SK-N-SH (cell line): ENCODE results near the gene INSYN1. TPM values are rescaled to one million over a fixed set of nuclear protein-coding genes. Genes with fewer than 3 reads are reported as not detected.

Source experiments
- CTCF ChIA-PET: fragments of 300-600, 350-600 bp; formaldehyde crosslinking; extraction: SDS; loops from one replicate; lab custom pipeline; 2021; lab: Yijun Ruan, JAX
- POLR2A ChIA-PET: fragments of 350-600 bp; sonication (Branson Sonifier 250); formaldehyde crosslinking; extraction: SDS; loops from one replicate; lab custom pipeline; 2020; ENCODE audit warnings: antibody characterized with exemption, inconsistent platforms; lab: Yijun Ruan, JAX
- DNase-seq: peaks from one replicate; pipeline ENCODE4 v3.0.0; 2012
- H2AFZ ChIP-seq: fragments of 200-600 bp; sonication (generic); 2 replicates; pipeline ENCODE4 v1.8.1; 2016; ENCODE audit warnings: antibody characterized with exemption, mild to moderate bottlenecking, low read depth
- H3F3A ChIP-seq: fragments of 200-600 bp; sonication (generic); replicated peaks from 2 replicates; pipeline ENCODE3; 2016; ENCODE audit warnings: antibody characterized with exemption, mild to moderate bottlenecking; ENCODE audit not compliant: insufficient read depth
- H3K27ac ChIP-seq, 2 experiments: fragments of 200-500 bp in 1 of 2; fragments of 200-600 bp in 1 of 2; sonication (Bioruptor generic) in 1 of 2; sonication (generic), shearing (Covaris generic) in 1 of 2; 2 replicates each; pipeline versions ENCODE4 v1.5.1 to v1.6.1; 2014 to 2016; ENCODE audit warnings: low read depth in 2 of 2, inconsistent platforms in 1 of 2, low read length in 1 of 2, mild to moderate bottlenecking in 1 of 2, mixed read lengths in 1 of 2
- H3K27me3 ChIP-seq: fragments of 200-600 bp; sonication (generic), shearing (Covaris generic); 2 replicates; pipeline ENCODE4 v1.6.1; 2016; ENCODE audit warnings: mixed run types; ENCODE audit not compliant: insufficient read depth
- H3K36me3 ChIP-seq, 2 experiments: fragments of 200-500 bp in 1 of 2; fragments of 200-600 bp in 1 of 2; sonication (Bioruptor generic) in 1 of 2; sonication (generic) in 1 of 2; replicated peaks in 1 of 2; 2 replicates each; pipeline versions ENCODE3 to v1.5.1; 2014 to 2016; ENCODE audit warnings: low read length in 1 of 2, mild to moderate bottlenecking in 1 of 2; ENCODE audit not compliant: insufficient read depth in 2 of 2, control insufficient read depth in 1 of 2
- H3K4me1 ChIP-seq, 2 experiments: fragments of 200-500 bp in 1 of 2; fragments of 200-600 bp in 1 of 2; sonication (Bioruptor generic) in 1 of 2; sonication (generic), shearing (Covaris generic) in 1 of 2; 2 replicates each; pipeline versions ENCODE4 v1.5.1 to v1.6.1; 2014 to 2016; ENCODE audit warnings: low read depth in 1 of 2, low read length in 1 of 2, mixed run types in 1 of 2; ENCODE audit not compliant: insufficient read depth in 2 of 2, control insufficient read depth in 1 of 2
- H3K4me2 ChIP-seq: fragments of 200-600 bp; sonication (generic), shearing (Covaris generic); 2 replicates; pipeline ENCODE4 v1.6.1; 2017; ENCODE audit warnings: mixed run types
- H3K4me3 ChIP-seq, 2 experiments: fragments of 200-500 bp in 1 of 2; fragments of 200-600 bp in 1 of 2; sonication (Bioruptor generic) in 1 of 2; sonication (generic), shearing (Covaris generic) in 1 of 2; 2 replicates each; pipeline versions ENCODE4 v1.5.1 to v1.8.1; 2014 to 2016; ENCODE audit warnings: low read depth in 2 of 2, inconsistent platforms in 1 of 2, low read length in 1 of 2, mild to moderate bottlenecking in 1 of 2, mixed read lengths in 1 of 2, moderate library complexity in 1 of 2
- H3K79me2 ChIP-seq: fragments of 200-600 bp; sonication (generic); 2 replicates; pipeline ENCODE4 v1.8.1; 2017; ENCODE audit warnings: mild to moderate bottlenecking; ENCODE audit not compliant: insufficient read depth
- H3K9ac ChIP-seq: fragments of 200-600 bp; sonication (generic); 2 replicates; pipeline ENCODE4 v1.6.1; 2017; ENCODE audit warnings: mixed run types
- H3K9me2 ChIP-seq: fragments of 200-600 bp; sonication (generic); 2 replicates; pipeline ENCODE4 v1.6.1; 2017; ENCODE audit warnings: mixed run types
- H3K9me3 ChIP-seq: fragments of 200-600 bp; sonication (generic); 2 replicates; pipeline ENCODE4 v1.6.1; 2017; ENCODE audit warnings: mixed run types, mild to moderate bottlenecking, moderate library complexity
- H4K20me1 ChIP-seq: fragments of 200-600 bp; sonication (generic); 2 replicates; pipeline ENCODE4 v1.6.1; 2017; ENCODE audit warnings: mild to moderate bottlenecking, mixed run types; ENCODE audit not compliant: insufficient read depth
- ELF1 ChIP-seq: IDR thresholded peaks from 2 replicates; pipeline ENCODE4 v1.4.0; 2012
- EZH2phosphoT487 ChIP-seq: fragments of 200-600 bp; sonication (generic); IDR thresholded peaks from 2 replicates; pipeline ENCODE4 v1.6.1; 2017; ENCODE audit warnings: low read depth, mixed run types, mild to moderate bottlenecking, antibody characterized with exemption, moderate library complexity, borderline replicate concordance
- FOXJ3 ChIP-seq: sonication (generic); formaldehyde crosslinking; IDR thresholded peaks from 2 replicates; pipeline ENCODE4 v1.5.1; 2020; ENCODE audit warnings: mild to moderate bottlenecking, missing genetic modification reagents
- JUND ChIP-seq: IDR thresholded peaks from 2 replicates; pipeline ENCODE4 v1.4.0; 2012
- RCOR1 ChIP-seq: fragments of 150-350 bp; IDR thresholded peaks from 2 replicates; pipeline ENCODE4 v1.6.1; 2017; ENCODE audit warnings: antibody characterized with exemption, low read length
- RFX5 ChIP-seq: IDR thresholded peaks from 2 replicates; pipeline ENCODE4 v1.6.1; 2012; ENCODE audit warnings: mild to moderate bottlenecking, improper control_type of control experiment, low read length
- RXRA ChIP-seq: IDR thresholded peaks from 2 replicates; pipeline ENCODE4 v1.4.0; 2012; ENCODE audit warnings: low read depth, mild to moderate bottlenecking, borderline replicate concordance
- SIN3A ChIP-seq: IDR thresholded peaks from 2 replicates; pipeline ENCODE4 v1.6.1; 2012; ENCODE audit warnings: low read depth, mild to moderate bottlenecking, low read length, moderate library complexity, borderline replicate concordance
- YY1 ChIP-seq: IDR thresholded peaks from 2 replicates; pipeline ENCODE4 v1.4.0; 2012; ENCODE audit warnings: low read depth, mild to moderate bottlenecking
- WGBS: methylation state at CpG from one replicate; pipeline ENCODE4 v1.1.6; 2017; ENCODE audit warnings: low lambda C conversion rate; 5-methylcytosine and 5-hydroxymethylcytosine counted together
- polyA plus RNA-seq, 3 experiments: library from polyadenylated mRNA; depleted of rRNA; stranded (reverse); fragments of >200 nt; gene quantifications; 2 replicates each; pipeline ENCODE4 v1.2.3, GENCODE V29; 2012
- TF ChIP-seq, protein P1 (sequence below): fragments of 200-600 bp; sonication (generic); IDR thresholded peaks from 2 replicates; pipeline ENCODE4 v1.6.1; 2017; ENCODE audit warnings: antibody characterized with exemption, mild to moderate bottlenecking, moderate library complexity
- TF ChIP-seq, protein P2 (sequence below): IDR thresholded peaks from 2 replicates; pipeline ENCODE4 v1.6.1; 2012; ENCODE audit warnings: mild to moderate bottlenecking, low read depth, low read length, moderate library complexity
- TF ChIP-seq, protein P3 (sequence below): IDR thresholded peaks from 2 replicates; pipeline ENCODE4 v1.4.0; 2012; ENCODE audit warnings: low read depth
- TF ChIP-seq, protein P4 (sequence below): fragments of 150-350 bp; IDR thresholded peaks from 2 replicates; pipeline ENCODE4 v1.6.1; 2017; ENCODE audit warnings: antibody characterized with exemption, low read length, low read depth, borderline replicate concordance

INSYN1 gene
- polyA plus RNA-seq, 1 of the 3 experiments (the other 2 are of a cell fraction): 3.7 TPM

DNA sequence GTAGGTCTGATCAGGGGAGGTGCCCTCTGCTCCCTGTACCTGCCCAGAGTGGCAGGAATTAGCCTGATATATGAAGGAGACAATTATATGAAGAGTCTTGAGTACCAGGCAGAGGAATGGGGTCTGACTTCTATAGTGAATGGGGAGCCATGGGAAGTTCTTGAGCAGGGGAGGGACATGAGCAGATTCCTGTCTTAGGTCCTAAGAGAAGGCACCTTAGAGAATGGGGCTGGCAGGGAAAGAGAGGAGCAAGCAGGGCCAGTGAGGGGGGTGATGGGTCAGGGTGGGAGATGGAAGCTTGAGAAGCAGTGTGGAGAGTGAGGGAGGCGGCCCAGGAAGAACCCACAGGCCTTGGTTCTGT, 56.5 kb downstream of the INSYN1 start (continued):
- TF ChIP-seq JUND: no peak
- TF ChIP-seq RFX5: no peak
- TF ChIP-seq RXRA: no peak
- TF ChIP-seq YY1: no peak

DNA sequence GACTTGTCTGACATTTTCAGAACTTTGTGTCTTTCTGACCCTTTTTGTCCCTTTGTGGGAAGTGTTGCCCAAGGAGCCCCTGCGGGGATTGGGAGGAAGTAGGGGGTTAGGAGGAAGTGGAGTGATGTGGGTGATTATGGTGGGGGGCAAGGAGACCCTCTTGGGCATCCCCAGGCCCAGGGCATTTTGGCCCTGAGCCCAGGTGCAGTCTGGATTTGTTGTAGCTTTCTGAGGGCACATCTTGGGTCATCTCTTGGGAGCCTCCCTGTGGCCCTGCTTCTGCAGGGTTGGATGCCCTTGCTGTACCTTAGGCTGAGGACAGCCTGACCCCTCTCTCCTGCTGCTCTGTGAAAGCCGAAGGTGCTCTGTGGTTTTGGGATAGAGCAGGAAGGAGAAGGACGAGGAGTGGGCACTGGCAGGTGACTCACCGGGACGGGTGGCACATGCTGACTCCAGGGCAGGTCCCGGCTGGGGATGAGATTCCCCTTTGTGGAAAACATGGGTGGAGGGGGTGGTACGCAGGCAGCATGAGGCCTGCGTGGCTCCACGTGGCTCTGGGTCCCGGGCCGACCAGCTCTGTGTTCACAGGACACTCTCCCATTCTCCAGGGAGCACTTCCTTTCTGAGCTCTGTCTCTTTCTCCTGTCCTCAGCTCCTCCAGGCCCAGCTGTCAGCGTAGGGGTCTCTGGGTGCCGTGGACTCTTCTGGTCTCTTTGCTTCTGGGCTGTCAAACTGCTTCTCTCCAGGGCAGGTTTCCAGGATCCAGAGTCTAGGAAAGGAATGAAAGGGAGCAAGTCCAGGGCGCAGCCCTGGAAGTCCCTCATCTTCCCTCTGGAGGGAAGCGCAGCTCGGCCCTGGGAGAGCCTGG, 57.1 kb downstream of the INSYN1 start:
- Histone ChIP-seq H3K4me2 (peak overlapping the region; percentile 36; the same call in 1 of the 2 replicates), H3K4me1 (peaks cover 12 to 27% of the 10 kb centered on the region in 2 experiments; a peak in 2 of 4 replicates), H3F3A (peaks cover 20% of the 10 kb centered on the region), H3K27ac (peak overlapping the region in 1 of 2 experiments; percentile 69; a peak in 2 of 4 replicates), H3K9me3 (no peaks in the 10 kb centered on the region), H3K79me2 (peaks cover 99% of the 10 kb centered on the region), H3K9ac (peak overlapping the region; percentile 24; the same call in 1 of the 2 replicates), H3K36me3 (peaks cover 0 to 12% of the 10 kb centered on the region in 2 experiments), H3K9me2 (no peaks in the 10 kb centered on the region), H3K4me3 (no peak overlapping the region), H4K20me1 (peaks cover 98% of the 10 kb centered on the region), H2AFZ (no peak overlapping the region), H3K27me3 (no peaks in the 10 kb centered on the region)
- TF ChIP-seq RXRA (no peak), FOXJ3 (CRISPR knock-in tag) (no peak)
- ChIA-PET POLR2A (interaction anchor here (1.3 kb wide), 1 partner anchor 11 kb away, joined by 3 read pairs; no protein-coding TSS in a partner anchor), CTCF (interaction anchor here (0.8 to 15.0 kb wide), 9 partner anchors 9 to 455 kb away, joined by 3 to 418 read pairs (median 5); partner anchors contain the start of genes CD276 and NPTN)
- WGBS: 90% methylated on average over 12 of the region's 16 CpGs
- no peak for DNase-seq

DNA sequence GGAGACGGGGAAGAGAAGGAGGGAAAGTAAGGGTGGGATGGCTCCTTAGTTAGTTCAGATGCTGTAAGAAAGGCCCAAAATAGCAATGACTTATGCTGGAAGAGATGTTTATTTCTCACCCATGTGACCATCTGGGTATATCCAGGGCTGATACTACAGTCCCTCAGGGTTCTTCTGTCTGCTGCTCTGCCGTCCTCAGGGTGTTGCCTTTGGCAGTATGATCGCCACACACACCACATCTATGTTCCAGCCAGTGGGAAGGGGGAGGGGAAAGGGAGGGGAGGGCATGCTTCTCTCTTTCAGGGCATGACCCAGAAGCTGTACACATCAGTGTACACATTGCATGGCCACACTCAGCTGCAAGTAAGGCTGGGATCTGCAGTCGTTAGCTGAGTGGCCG, 58.7 kb downstream of the INSYN1 start:
- Histone ChIP-seq H3K27ac (no peak overlapping the region), H3K9me3 (no peaks in the 10 kb centered on the region), H2AFZ (no peak overlapping the region), H3K9ac (no peak overlapping the region), H3F3A (peaks cover 21% of the 10 kb centered on the region), H3K4me2 (no peak overlapping the region), H3K4me3 (no peak overlapping the region), H3K27me3 (no peaks in the 10 kb centered on the region), H4K20me1 (peaks cover 99% of the 10 kb centered on the region), H3K79me2 (peaks cover 100% of the 10 kb centered on the region), H3K9me2 (no peaks in the 10 kb centered on the region), H3K36me3 (peaks cover 3 to 9% of the 10 kb centered on the region in 2 experiments), H3K4me1 (peaks cover 12 to 26% of the 10 kb centered on the region in 2 experiments; a peak in 2 of 4 replicates)
- no peak for DNase-seq
- ChIA-PET CTCF (interaction anchor here (1.2 to 15.0 kb wide), 6 partner anchors 11 to 214 kb away, joined by 3 to 418 read pairs (median 12); partner anchors contain the start of genes CD276 and NPTN), POLR2A (no interaction called here)
- TF ChIP-seq SIN3A (no peak), EZH2phosphoT487 (no peak), RCOR1 (no peak), ELF1 (no peak)
- TF ChIP-seq, protein P1, sequence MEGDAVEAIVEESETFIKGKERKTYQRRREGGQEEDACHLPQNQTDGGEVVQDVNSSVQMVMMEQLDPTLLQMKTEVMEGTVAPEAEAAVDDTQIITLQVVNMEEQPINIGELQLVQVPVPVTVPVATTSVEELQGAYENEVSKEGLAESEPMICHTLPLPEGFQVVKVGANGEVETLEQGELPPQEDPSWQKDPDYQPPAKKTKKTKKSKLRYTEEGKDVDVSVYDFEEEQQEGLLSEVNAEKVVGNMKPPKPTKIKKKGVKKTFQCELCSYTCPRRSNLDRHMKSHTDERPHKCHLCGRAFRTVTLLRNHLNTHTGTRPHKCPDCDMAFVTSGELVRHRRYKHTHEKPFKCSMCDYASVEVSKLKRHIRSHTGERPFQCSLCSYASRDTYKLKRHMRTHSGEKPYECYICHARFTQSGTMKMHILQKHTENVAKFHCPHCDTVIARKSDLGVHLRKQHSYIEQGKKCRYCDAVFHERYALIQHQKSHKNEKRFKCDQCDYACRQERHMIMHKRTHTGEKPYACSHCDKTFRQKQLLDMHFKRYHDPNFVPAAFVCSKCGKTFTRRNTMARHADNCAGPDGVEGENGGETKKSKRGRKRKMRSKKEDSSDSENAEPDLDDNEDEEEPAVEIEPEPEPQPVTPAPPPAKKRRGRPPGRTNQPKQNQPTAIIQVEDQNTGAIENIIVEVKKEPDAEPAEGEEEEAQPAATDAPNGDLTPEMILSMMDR: no peak
- TF ChIP-seq, protein P2, sequence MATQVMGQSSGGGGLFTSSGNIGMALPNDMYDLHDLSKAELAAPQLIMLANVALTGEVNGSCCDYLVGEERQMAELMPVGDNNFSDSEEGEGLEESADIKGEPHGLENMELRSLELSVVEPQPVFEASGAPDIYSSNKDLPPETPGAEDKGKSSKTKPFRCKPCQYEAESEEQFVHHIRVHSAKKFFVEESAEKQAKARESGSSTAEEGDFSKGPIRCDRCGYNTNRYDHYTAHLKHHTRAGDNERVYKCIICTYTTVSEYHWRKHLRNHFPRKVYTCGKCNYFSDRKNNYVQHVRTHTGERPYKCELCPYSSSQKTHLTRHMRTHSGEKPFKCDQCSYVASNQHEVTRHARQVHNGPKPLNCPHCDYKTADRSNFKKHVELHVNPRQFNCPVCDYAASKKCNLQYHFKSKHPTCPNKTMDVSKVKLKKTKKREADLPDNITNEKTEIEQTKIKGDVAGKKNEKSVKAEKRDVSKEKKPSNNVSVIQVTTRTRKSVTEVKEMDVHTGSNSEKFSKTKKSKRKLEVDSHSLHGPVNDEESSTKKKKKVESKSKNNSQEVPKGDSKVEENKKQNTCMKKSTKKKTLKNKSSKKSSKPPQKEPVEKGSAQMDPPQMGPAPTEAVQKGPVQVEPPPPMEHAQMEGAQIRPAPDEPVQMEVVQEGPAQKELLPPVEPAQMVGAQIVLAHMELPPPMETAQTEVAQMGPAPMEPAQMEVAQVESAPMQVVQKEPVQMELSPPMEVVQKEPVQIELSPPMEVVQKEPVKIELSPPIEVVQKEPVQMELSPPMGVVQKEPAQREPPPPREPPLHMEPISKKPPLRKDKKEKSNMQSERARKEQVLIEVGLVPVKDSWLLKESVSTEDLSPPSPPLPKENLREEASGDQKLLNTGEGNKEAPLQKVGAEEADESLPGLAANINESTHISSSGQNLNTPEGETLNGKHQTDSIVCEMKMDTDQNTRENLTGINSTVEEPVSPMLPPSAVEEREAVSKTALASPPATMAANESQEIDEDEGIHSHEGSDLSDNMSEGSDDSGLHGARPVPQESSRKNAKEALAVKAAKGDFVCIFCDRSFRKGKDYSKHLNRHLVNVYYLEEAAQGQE: no peak
- TF ChIP-seq, protein P3, sequence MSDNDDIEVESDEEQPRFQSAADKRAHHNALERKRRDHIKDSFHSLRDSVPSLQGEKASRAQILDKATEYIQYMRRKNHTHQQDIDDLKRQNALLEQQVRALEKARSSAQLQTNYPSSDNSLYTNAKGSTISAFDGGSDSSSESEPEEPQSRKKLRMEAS: no peak
- TF ChIP-seq, protein P4, sequence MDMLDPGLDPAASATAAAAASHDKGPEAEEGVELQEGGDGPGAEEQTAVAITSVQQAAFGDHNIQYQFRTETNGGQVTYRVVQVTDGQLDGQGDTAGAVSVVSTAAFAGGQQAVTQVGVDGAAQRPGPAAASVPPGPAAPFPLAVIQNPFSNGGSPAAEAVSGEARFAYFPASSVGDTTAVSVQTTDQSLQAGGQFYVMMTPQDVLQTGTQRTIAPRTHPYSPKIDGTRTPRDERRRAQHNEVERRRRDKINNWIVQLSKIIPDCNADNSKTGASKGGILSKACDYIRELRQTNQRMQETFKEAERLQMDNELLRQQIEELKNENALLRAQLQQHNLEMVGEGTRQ: no peak
- WGBS: 85% methylated on average over 3 of the region's 5 CpGs
